T-cell (primary cell): ENCODE results near the gene SCTR. TPM values are rescaled to one million over a fixed set of nuclear protein-coding genes. Genes with fewer than 3 reads are reported as not detected.
A peak's percentile ranks its signal among the peaks of the same experiment; 100 is the strongest.
"Not testable (repeated sequence)": the region's sequence is repeated elsewhere in the genome, so short reads cannot be mapped to it uniquely, and the experiment has no call there.

Source experiments
- ATAC-seq, 4 experiments: fragments of 200-7000 bp in 3 of 4; fragments of 150-1000 bp in 1 of 4; cut with Tn5 transposase; replicated peaks in 1 of 4; 1 replicate in 3 of 4; 2 replicates in 1 of 4; pipeline ENCODE4 v1.10.0; 2021; ENCODE audit warnings: moderate library complexity in 3 of 4, mild to moderate bottlenecking in 2 of 4, moderate number of reproducible peaks in 1 of 4
- CTCF ChIA-PET, 2 donors: fragments of 300-600 bp; sonication (Branson Sonifier 250); formaldehyde crosslinking; loops; one replicate each; lab custom pipeline; 2022; ENCODE audit warnings: antibody characterized with exemption in 2 of 2; lab: Charles Lee
- POLR2A ChIA-PET, 2 donors: fragments of 300-600 bp; sonication (Branson Sonifier 250); formaldehyde crosslinking; loops; one replicate each; lab custom pipeline; 2022; ENCODE audit warnings: antibody characterized with exemption in 2 of 2; lab: Charles Lee
- DNase-seq, 35 experiments: peaks; one replicate each; pipeline versions ENCODE4 v3.0.0 to v3.0.0-alpha.2; 2013 to 2023
- H3K27ac ChIP-seq: one replicate; pipeline ENCODE4 v1.5.1; 2013; ENCODE audit warnings: low read length
- H3K27me3 ChIP-seq, 2 experiments: replicated peaks in 1 of 2; 1 replicate in 1 of 2; 2 replicates in 1 of 2; pipeline versions ENCODE4 v1.6.1 to v1.7.0; 2013; ENCODE audit warnings: low read length in 1 of 2, mixed read lengths in 1 of 2; ENCODE audit not compliant: control insufficient read depth in 2 of 2, insufficient read depth in 2 of 2; ENCODE audit errors: extremely low read depth in 1 of 2
- H3K36me3 ChIP-seq, 2 donors: 1 replicate in 1 of 2; 2 replicates in 1 of 2; pipeline versions ENCODE4 v1.6.1 to v1.7.0; 2013; ENCODE audit warnings: low read length in 1 of 2; ENCODE audit not compliant: control insufficient read depth in 2 of 2, insufficient read depth in 1 of 2; ENCODE audit errors: extremely low read depth in 1 of 2
- H3K4me1 ChIP-seq, 2 experiments: 1 replicate in 1 of 2; 2 replicates in 1 of 2; pipeline versions ENCODE4 v1.6.1 to v1.7.0; 2013; ENCODE audit warnings: low read length in 2 of 2, mixed read lengths in 1 of 2; ENCODE audit not compliant: insufficient read depth in 2 of 2, control insufficient read depth in 1 of 2; ENCODE audit errors: extremely low read depth in 1 of 2
- H3K4me3 ChIP-seq, 2 donors: 1 replicate in 1 of 2; 2 replicates in 1 of 2; pipeline versions ENCODE4 v1.5.1 to v1.7.0; 2013; ENCODE audit warnings: mild to moderate bottlenecking in 2 of 2, low read length in 1 of 2, moderate library complexity in 1 of 2; ENCODE audit not compliant: control insufficient read depth in 1 of 2; ENCODE audit errors: extremely low read depth in 1 of 2
- H3K9me3 ChIP-seq: 2 replicates; pipeline ENCODE4 v1.7.0; 2013
- H3K27ac Mint-ChIP-seq, 2 donors: one replicate each; pipeline ENCODE4 v1.8.0; 2020 to 2021; ENCODE audit warnings: mild to moderate bottlenecking in 2 of 2, mixed read lengths in 2 of 2
- H3K27me3 Mint-ChIP-seq, 2 donors: one replicate each; pipeline ENCODE4 v1.8.0; 2021 to 2022; ENCODE audit warnings: mixed read lengths in 2 of 2
- H3K36me3 Mint-ChIP-seq: one replicate; pipeline ENCODE4 v1.8.0; 2021; ENCODE audit warnings: mixed read lengths
- H3K4me1 Mint-ChIP-seq, 3 donors: one replicate each; pipeline ENCODE4 v1.8.0; 2020 to 2022; ENCODE audit warnings: mixed read lengths in 3 of 3, mild to moderate bottlenecking in 1 of 3
- H3K4me3 Mint-ChIP-seq, 3 donors: one replicate each; pipeline ENCODE4 v1.8.0; 2020 to 2022; ENCODE audit warnings: mild to moderate bottlenecking in 3 of 3, mixed read lengths in 3 of 3, moderate library complexity in 3 of 3
- H3K9me3 Mint-ChIP-seq, 3 donors: one replicate each; pipeline ENCODE4 v1.8.0; 2020 to 2022; ENCODE audit warnings: mixed read lengths in 3 of 3
- WGBS: methylation state at CpG from one replicate; pipeline ENCODE4 v1.1.5; 2013; ENCODE audit warnings: missing lambda C conversion rate; ENCODE audit not compliant: insufficient coverage; 5-methylcytosine and 5-hydroxymethylcytosine counted together
- total RNA-seq, 35 experiments: library from RNA in 6 of 35; stranded (reverse) in 6 of 35; fragments of 120-200 nt in 1 of 35; gene quantifications; one replicate each; pipeline versions ENCODE4 v1.2.1 to v1.2.4 and lab custom pipeline; 2013 to 2026

Gene SCTR
- total RNA-seq, 5 donors from 2014 or later (not counting 1 experiment from before 2014, with no cell fraction given): not detected

DNA sequence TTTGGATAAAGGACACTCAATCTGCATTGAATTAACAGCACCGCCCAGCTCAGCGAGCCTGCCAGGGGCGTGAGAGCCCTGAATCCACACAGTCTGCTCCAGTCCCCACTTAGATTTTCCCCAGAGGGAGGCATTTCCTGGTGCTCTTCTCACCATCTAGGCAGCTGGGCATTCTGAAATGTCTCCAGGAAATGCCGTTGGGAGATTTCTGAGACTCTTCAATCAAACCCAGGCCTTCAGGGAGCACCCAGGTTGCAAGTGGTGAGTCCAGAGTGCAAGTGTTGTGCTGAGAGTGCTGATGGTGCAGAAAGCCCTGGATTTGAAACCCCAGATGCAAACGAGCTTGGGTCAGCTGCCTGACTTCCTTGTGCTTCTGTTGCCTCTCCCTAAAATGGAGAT lies 116.1 kb downstream of the SCTR start:
- H3K27me3 ChIP-seq: peaks cover 0 to 11% of the 10 kb centered on the region in 2 experiments
- CTCF ChIA-PET: interaction anchor here in 1 of 2 donors (0.7 kb wide), 1 partner anchor 70 kb away, joined by 4 read pairs; no protein-coding TSS in a partner anchor
- DNase-seq: no peak
- peaks cover 4 to 13% of the 10 kb centered on the region in 2 donors for H3K27me3 Mint-ChIP-seq
- no peak overlapping the region for H3K27ac Mint-ChIP-seq
- no peaks in the 10 kb centered on the region for H3K36me3 ChIP-seq
- POLR2A ChIA-PET: no interaction called here
- WGBS: 54% methylated on average over 4 of the region's 5 CpGs
- no peaks in the 10 kb centered on the region for H3K36me3 Mint-ChIP-seq
- H3K27ac ChIP-seq: no peak overlapping the region
- H3K4me3 ChIP-seq: no peak overlapping the region
- no peaks in the 10 kb centered on the region for H3K4me1 Mint-ChIP-seq
- H3K9me3 ChIP-seq: no peaks in the 10 kb centered on the region
- H3K4me3 Mint-ChIP-seq: no peak overlapping the region
- H3K4me1 ChIP-seq: no peaks in the 10 kb centered on the region
- H3K9me3 Mint-ChIP-seq: no peaks in the 10 kb centered on the region
- no peak for ATAC-seq

- ChIA-PET POLR2A (no interaction called here), CTCF (no interaction called here)
- Histone ChIP-seq H3K36me3 (no peaks in the 10 kb centered on the region), H3K4me1 (no peaks in the 10 kb centered on the region), H3K9me3 (no peaks in the 10 kb centered on the region), H3K27ac (no peak overlapping the region), H3K27me3 (peaks cover 0 to 11% of the 10 kb centered on the region in 2 experiments), H3K4me3 (no peak overlapping the region)
- H3K9me3 Mint-ChIP-seq: no peaks in the 10 kb centered on the region
- no peaks in the 10 kb centered on the region for H3K36me3 Mint-ChIP-seq
- H3K4me1 Mint-ChIP-seq: no peaks in the 10 kb centered on the region
- no peak overlapping the region for H3K27ac Mint-ChIP-seq
- H3K27me3 Mint-ChIP-seq: peaks cover 4 to 13% of the 10 kb centered on the region in 2 donors
- peak in 1 of 4 experiments; percentile 35 for ATAC-seq
- 82% methylated on average over 4 of the region's 7 CpGs for WGBS
- DNase-seq: peak in 10 of 35 experiments; percentile 6 to 51 (median 12)
- no peak overlapping the region for H3K4me3 Mint-ChIP-seq
These were observed 116.7 kb downstream of the SCTR start for GRCh38 chr2:119407430-119408220.

GRCh38 chr2:119405151-119405550 lies 119.1 kb downstream of the SCTR start:
- Histone ChIP-seq H3K27me3 (peaks cover 0 to 11% of the 10 kb centered on the region in 2 experiments), H3K27ac (no peak overlapping the region), H3K4me3 (no peak overlapping the region), H3K4me1 (no peaks in the 10 kb centered on the region), H3K36me3 (no peaks in the 10 kb centered on the region), H3K9me3 (no peaks in the 10 kb centered on the region)
- DNase-seq: no peak
- no peak overlapping the region for H3K4me3 Mint-ChIP-seq
- ChIA-PET CTCF (no interaction called here), POLR2A (no interaction called here)
- H3K9me3 Mint-ChIP-seq: no peaks in the 10 kb centered on the region
- H3K36me3 Mint-ChIP-seq: no peaks in the 10 kb centered on the region
- no peaks in the 10 kb centered on the region for H3K4me1 Mint-ChIP-seq
- no CpG with 5 or more reads among the region's 2 CpGs for WGBS
- peaks cover 0 to 15% of the 10 kb centered on the region in 2 donors for H3K27me3 Mint-ChIP-seq
- no peak overlapping the region for H3K27ac Mint-ChIP-seq
- no peak for ATAC-seq

DNA sequence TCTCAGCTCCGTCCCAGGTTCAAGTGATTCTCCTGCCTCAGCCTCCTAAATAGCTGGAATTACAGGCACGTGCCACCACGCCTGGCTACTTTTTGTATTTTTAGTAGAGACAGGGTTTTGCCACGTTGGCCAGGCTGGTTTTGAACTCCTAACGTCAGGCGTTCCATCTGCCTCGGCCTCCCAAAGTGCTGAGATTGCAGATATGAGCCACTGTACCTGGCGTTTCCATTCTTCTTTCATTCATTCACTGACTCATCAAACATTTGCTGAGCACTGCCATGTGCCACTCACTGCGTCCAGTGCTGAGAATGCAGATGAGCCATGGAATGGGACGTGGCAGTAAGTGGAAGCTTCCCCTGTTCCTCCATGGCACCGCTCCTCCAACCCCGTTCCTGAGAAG lies 120.7 kb downstream of the SCTR start:
- H3K4me1 Mint-ChIP-seq, ATAC-seq, H3K27ac ChIP-seq, POLR2A ChIA-PET, H3K4me1 ChIP-seq, H3K36me3 Mint-ChIP-seq, H3K27ac Mint-ChIP-seq, H3K4me3 Mint-ChIP-seq, H3K9me3 ChIP-seq, H3K9me3 Mint-ChIP-seq, H3K4me3 ChIP-seq, DNase-seq, H3K36me3 ChIP-seq: not testable (repeated sequence)
- peaks cover 0 to 22% of the 10 kb centered on the region in 2 experiments for H3K27me3 ChIP-seq
- 69% methylated on average over 7 of the region's 12 CpGs for whole genome bisulfite sequencing
- peaks cover 0 to 18% of the 10 kb centered on the region in 2 donors for H3K27me3 Mint-ChIP-seq
- CTCF ChIA-PET: interaction anchor here in 1 of 2 donors (0.5 kb wide), 1 partner anchor 1277 kb away, joined by 5 read pairs; no protein-coding TSS in a partner anchor

DNA sequence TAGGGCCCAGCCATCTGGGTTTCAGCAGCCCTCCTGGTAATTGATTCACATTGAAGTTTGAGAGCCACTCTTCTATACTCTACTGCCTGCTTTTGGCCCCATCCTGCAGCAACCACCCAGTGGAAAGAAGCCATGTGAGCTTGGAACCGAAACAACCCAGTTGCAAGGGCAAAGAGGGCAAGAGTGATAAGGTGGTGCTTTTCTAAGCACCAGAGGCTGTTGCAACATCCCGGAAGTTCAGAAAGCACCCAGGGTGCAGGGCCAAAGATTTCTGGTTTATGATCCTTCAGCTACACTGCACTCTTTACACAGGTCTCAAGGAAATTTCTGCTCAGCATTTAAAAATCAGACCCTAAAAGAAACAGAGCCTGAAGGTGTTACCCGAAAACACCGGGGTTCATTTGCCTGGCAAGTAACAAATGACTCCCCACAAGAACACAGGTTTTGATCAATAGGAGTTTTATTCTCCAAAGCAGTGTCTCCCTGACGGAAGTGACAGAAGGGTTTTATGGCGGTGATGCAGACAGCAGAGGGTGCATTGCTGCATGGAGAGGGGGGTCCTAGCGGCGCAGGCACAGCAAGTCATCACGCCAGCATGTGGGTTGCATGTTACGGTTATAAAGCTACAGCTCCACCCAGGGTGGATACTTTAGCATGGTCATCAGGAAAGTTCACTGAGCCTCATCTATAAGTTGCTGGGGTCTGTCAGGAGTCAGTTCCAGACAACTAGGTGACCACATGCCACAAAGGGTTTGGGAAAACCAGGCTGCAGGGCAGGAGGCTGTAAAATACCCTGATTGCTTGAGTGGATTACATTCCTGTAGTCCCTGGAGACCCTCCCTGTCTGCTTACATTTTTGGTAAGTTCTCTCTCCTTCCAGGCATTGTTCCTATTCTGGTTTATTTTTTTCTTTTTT lies 121.4 kb downstream of the SCTR start:
- CTCF ChIA-PET: interaction anchor here in 1 of 2 donors (0.5 kb wide), 1 partner anchor 1278 kb away, joined by 5 read pairs; no protein-coding TSS in a partner anchor
- Histone ChIP-seq H3K27ac (no peak overlapping the region), H3K4me1 (no peaks in the 10 kb centered on the region), H3K27me3 (peaks cover 0 to 23% of the 10 kb centered on the region in 2 experiments), H3K9me3 (no peaks in the 10 kb centered on the region), H3K4me3 (no peak overlapping the region), H3K36me3 (no peaks in the 10 kb centered on the region)
- Mint-ChIP-seq H3K27me3 (peaks cover 3 to 20% of the 10 kb centered on the region in 2 donors), H3K9me3 (no peaks in the 10 kb centered on the region), H3K27ac (no peak overlapping the region), H3K36me3 (no peaks in the 10 kb centered on the region), H3K4me1 (no peaks in the 10 kb centered on the region), H3K4me3 (no peak overlapping the region)
- ATAC-seq (no peak), DNase-seq (no peak)
- POLR2A ChIA-PET: no interaction called here
- WGBS: 92% methylated on average over 7 of the region's 10 CpGs

GRCh38 chr2:119402106-119402505 lies 122.2 kb downstream of the SCTR start:
- DNase-seq (no peak), ATAC-seq (no peak)
- H3K27ac ChIP-seq: no peak overlapping the region
- Mint-ChIP-seq H3K4me1 (no peaks in the 10 kb centered on the region), H3K27ac (no peak overlapping the region), H3K4me3 (no peak overlapping the region), H3K27me3 (peaks cover 3 to 13% of the 10 kb centered on the region in 2 donors), H3K9me3 (no peaks in the 10 kb centered on the region), H3K36me3 (no peaks in the 10 kb centered on the region)
- no peaks in the 10 kb centered on the region for H3K36me3 ChIP-seq
- POLR2A ChIA-PET: no interaction called here
- H3K4me1 ChIP-seq: no peaks in the 10 kb centered on the region
- H3K27me3 ChIP-seq: peaks cover 0 to 19% of the 10 kb centered on the region in 2 experiments
- WGBS: 89% methylated on average over 5 of the region's 5 CpGs
- no peaks in the 10 kb centered on the region for H3K9me3 ChIP-seq
- no peak overlapping the region for H3K4me3 ChIP-seq
- CTCF ChIA-PET: no interaction called here
